22Rv1 (cell line): ENCODE measurements around the gene TRAF1.

Experiments
- ZFX ChIP-seq: fragments of 450-650 bp; IDR thresholded peaks from 2 replicates; pipeline ENCODE4 v1.6.1; 2017; ENCODE audit warnings: antibody characterized with exemption, borderline replicate concordance
- TF ChIP-seq, protein P1 (sequence below): fragments of 450-650 bp; IDR thresholded peaks from 2 replicates; pipeline ENCODE4 v1.5.1; 2017; ENCODE audit warnings: mild to moderate bottlenecking

DNA sequence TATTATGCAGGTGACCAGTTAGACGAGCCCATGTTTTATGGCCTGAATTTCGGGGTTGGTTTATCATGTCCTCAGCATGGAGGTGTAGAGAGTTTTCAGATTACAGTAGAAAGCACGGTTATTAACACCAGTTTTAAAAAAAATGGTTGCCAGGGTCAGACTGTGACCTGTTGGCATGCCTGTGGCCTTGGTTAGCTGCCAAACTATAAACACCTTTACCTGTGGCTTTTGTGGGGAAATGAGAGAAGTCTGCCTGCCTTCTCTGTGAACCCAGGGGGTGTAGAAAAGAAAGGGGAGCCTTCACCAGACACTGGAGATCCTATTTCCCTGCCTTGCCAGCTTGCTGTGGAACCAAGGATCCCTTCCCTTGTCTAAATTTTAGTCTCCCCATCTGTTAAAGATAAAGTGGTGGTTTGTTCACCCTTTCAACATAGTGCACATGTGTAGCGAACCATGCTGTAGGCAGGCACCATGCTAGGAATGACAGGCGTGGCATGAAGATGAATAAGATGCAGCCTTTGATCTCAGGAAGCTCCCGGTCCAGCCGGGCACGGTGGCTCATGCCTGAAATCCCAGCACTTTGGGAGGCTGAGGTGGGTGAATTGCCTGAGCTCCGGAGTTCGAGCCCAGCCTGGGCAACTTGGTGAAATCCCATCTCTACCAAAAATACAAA is 43.5 kb downstream of the TRAF1 start:
- TF ChIP-seq, protein P1, sequence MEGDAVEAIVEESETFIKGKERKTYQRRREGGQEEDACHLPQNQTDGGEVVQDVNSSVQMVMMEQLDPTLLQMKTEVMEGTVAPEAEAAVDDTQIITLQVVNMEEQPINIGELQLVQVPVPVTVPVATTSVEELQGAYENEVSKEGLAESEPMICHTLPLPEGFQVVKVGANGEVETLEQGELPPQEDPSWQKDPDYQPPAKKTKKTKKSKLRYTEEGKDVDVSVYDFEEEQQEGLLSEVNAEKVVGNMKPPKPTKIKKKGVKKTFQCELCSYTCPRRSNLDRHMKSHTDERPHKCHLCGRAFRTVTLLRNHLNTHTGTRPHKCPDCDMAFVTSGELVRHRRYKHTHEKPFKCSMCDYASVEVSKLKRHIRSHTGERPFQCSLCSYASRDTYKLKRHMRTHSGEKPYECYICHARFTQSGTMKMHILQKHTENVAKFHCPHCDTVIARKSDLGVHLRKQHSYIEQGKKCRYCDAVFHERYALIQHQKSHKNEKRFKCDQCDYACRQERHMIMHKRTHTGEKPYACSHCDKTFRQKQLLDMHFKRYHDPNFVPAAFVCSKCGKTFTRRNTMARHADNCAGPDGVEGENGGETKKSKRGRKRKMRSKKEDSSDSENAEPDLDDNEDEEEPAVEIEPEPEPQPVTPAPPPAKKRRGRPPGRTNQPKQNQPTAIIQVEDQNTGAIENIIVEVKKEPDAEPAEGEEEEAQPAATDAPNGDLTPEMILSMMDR = no peak
- TF ChIP-seq ZFX = no peak
